HG02981 (cell line): ENCODE results near the gene CYP2U1.

Experiments used
- ATAC-seq: cut with Tn5 transposase; IDR thresholded peaks from one replicate; pipeline ENCODE4 v1.9.1; 2021; ENCODE audit warnings: mild to moderate bottlenecking, moderate library complexity; ENCODE audit not compliant: unreplicated experiment

The CYP2U1 gene

DNA sequence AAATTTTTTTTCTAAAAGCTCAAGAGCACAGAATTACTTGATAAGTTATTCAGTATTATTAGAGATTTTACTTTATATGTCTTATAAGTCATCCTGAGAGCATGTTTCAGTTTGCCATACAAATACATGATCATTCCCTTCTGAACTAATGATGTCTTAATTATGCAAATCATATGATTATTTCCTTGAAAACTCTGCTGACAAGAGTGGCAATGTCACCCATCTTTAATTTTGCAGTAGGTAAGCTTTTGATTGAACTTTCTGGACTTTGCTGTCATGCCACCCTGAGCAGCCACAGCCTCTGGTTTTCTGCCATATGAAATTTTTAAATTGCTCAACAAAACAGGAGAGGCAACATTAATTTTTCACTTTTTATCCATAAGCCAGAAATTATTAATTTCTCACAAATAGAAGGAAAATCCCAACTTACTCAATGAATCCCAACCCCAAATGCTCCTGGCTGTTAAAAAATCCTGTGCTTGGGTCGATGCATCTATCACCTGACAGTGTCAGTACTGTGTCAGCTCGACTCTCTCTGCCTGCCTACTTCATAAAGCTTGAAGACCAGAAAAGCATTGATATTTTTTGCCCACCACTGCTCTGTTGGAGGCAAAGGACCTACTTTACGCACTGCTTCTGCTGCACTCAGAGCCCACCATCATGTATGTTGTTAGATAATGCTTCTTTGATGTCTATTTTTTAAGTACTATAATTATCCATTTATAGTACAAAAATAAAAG is 46.8 kb downstream of the CYP2U1 start:
- no peak for ATAC-seq

DNA sequence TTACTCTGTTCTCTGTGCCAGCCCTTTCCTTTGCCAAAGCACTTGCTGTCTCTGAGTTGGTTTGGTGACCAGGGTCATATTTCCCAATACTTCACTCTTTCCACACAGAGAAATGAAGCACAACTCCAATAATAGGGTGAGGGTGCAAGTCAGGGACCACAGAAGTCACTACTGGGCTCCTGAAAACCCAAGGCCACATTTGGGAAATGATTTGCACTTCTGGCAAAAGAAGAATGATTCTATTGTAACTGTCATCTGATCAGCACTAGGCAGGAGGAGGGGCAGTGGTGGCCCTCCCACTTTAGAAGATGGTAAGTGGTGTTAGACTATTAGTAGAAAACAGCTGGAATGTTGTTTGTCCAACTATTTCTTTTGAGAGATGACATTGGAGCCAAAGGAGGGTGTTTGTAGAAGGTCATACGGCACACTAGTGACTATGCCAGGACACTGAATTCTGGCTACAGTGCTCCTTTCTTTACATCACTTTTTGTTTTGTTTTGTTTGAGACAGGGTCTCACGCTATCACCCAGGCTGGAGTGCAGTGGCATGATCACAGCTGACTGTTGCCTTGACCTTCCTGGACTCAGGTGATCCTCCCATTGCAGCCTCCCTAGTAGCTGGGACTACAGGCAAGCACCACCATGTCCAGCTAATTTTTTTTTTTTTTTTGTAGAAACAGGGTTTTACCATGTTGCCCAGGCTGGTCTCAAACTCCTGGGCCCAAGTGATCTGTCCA is 47.5 kb downstream of the CYP2U1 start:
- no peak for ATAC-seq

GRCh38 chr4:107987916-107988762 is 56.8 kb downstream of the CYP2U1 start:
- ATAC-seq = no peak

DNA sequence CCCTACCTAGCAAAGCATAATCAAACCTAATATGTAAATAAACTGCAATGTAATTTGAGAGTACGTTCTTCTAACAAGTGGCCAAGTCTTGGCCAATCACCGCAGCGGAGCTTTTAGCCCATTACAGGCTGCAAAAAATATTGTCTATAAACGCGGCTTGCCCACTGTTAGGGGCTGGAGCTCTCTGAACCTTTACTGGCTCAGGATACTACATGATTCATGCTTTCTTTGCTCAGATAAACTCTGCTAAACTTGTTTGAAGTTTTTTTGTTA is 57.4 kb downstream of the CYP2U1 start:
- ATAC-seq = no peak

GRCh38 chr4:107989162-107989536 is 57.8 kb downstream of the CYP2U1 start:
- ATAC-seq = no peak

DNA sequence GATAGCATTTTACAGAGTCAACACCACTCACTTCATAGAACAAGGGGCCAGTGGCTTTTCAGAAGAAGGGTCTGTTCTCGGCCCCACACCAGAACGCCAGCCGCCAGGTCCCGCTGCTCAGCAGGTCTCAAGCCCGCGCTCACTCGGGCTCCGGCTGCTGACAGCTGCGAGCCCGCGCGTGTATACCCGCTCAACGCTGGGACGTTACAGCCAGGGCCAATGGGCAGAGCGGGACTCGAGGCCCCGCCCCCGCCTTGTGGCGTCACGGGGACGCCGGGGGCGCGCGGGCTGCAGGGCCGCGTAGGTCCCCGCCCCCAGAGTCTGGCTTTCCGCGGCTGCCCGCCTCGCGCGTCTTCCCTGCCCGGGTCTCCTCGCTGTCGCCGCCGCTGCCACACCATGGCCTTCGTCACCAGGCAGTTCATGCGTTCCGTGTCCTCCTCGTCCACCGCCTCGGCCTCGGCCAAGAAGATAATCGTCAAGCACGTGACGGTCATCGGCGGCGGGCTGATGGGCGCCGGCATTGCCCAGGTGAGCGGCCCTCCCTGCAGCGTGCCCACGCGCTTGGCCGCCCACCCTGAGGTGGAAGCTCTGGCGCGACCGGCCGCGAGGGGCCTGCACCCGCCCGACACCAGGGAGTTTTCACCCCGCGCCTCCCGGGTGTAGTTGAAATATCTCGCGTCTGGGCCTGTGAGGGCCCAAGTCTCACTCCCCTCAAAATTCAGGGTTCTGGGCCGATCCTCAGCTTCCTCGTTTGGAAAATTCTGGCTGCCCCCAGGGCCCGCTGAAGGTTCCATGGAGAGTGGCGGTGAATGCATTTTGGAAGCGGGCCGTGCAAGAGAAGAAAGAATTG is 58.4 kb downstream of the CYP2U1 start, which contains the start of gene HADH:
HADH (plus strand) TSS at position 353 of the 850 bp plus-strand sequence; CDS start at position 397, 44 bp downstream.
- peak; percentile 98 for ATAC-seq

GRCh38 chr4:107991945-107992630 is 60.7 kb downstream of the CYP2U1 start:
- ATAC-seq = no peak

GRCh38 chr4:107993969-107994368 is 62.6 kb downstream of the CYP2U1 start:
- peak; percentile 23 for ATAC-seq

DNA sequence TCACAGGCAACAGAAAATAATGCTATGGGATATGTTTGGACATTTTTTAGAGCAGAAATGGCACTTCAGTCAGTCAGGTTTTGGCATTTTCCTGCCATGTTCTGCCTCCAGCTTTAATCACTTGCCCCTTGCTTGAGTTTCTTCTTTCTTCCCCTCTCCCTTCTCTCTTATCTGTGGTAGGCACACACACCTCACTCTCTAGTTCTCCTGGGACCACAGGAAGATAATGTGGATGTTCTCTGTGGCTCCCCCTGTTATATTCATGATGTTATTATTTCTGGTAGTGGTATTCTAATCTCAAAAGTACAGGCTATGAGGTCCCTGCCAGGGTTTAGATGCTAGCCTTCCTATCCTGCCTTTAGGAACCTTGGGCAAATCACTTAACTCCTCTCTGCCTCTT is 63.5 kb downstream of the CYP2U1 start:
- ATAC-seq = no peak

- no peak for ATAC-seq
These were observed 65.8 kb downstream of the CYP2U1 start for GRCh38 chr4:107996949-107997788.

DNA sequence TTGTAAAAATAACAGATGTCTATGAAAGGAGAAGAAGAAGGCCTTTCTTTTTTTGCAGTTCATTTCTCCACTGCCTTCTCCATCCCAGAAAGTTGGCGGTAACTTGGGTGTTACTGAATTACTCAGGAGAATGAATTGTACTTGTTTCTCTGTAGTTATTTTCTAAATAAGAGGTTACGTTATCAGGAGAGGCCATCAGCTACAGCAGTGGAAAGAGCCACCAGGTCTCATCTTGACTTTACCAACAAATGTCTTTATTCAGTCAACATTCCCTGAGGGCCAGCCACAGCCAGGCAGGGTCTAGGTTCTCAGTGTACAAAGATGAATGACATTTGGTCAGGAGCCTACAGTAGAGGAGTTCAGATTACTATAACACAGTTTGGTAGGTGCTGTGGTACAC is 66.4 kb downstream of the CYP2U1 start:
- no peak for ATAC-seq

GRCh38 chr4:107999932-108000539 is 68.7 kb downstream of the CYP2U1 start:
- ATAC-seq = no peak

- ATAC-seq = no peak
These were observed 70.3 kb downstream of the CYP2U1 start for GRCh38 chr4:108001540-108002135.
